Mesenchymal stem cell (in vitro differentiated cells and primary cell): Measurements from ENCODE around the gene PIK3CB.
"Not testable (repeated sequence)": the region's sequence is repeated elsewhere in the genome, so short reads cannot be mapped to it uniquely, and the experiment has no call there.

Experiments used
- DNase-seq: peaks from one replicate; pipeline ENCODE4 v3.0.0-alpha.2; 2013
- H2AFZ ChIP-seq: one replicate; pipeline ENCODE4 v1.6.1; 2013; ENCODE audit warnings: low read depth, mild to moderate bottlenecking, control low read depth, inconsistent platforms, low read length, moderate library complexity
- H2AK5ac ChIP-seq: 2 replicates; pipeline ENCODE4 v1.6.1; 2013; ENCODE audit warnings: low read length, moderate library complexity, mild to moderate bottlenecking, inconsistent platforms; ENCODE audit not compliant: severe bottlenecking
- H2BK120ac ChIP-seq: one replicate; pipeline ENCODE4 v1.6.1; 2013; ENCODE audit warnings: low read depth, mild to moderate bottlenecking, inconsistent platforms, low read length, moderate library complexity
- H2BK12ac ChIP-seq, 2 experiments: one replicate each; pipeline ENCODE4 v1.6.1; 2013; ENCODE audit warnings: inconsistent platforms in 2 of 2, low read length in 2 of 2, mild to moderate bottlenecking in 2 of 2, moderate library complexity in 2 of 2, control low read depth in 1 of 2
- H2BK15ac ChIP-seq: one replicate; pipeline ENCODE4 v1.6.1; 2013; ENCODE audit warnings: mild to moderate bottlenecking, low read depth, inconsistent platforms; ENCODE audit not compliant: poor library complexity, severe bottlenecking
- H2BK5ac ChIP-seq: 2 replicates; pipeline ENCODE4 v1.6.1; 2013; ENCODE audit warnings: low read depth, mild to moderate bottlenecking, low read length, control low read depth, inconsistent platforms; ENCODE audit not compliant: poor library complexity, severe bottlenecking
- H3K14ac ChIP-seq, 2 experiments: one replicate each; pipeline ENCODE4 v1.6.1; 2013; ENCODE audit warnings: inconsistent platforms in 2 of 2, low read length in 2 of 2, control low read depth in 1 of 2, mild to moderate bottlenecking in 1 of 2, moderate library complexity in 1 of 2
- H3K18ac ChIP-seq, 2 experiments: one replicate each; pipeline ENCODE4 v1.6.1; 2013; ENCODE audit warnings: inconsistent platforms in 2 of 2, low read length in 2 of 2, control low read depth in 1 of 2, low read depth in 1 of 2, mild to moderate bottlenecking in 1 of 2
- H3K23ac ChIP-seq, 2 experiments: one replicate each; pipeline ENCODE4 v1.6.1; 2013; ENCODE audit warnings: inconsistent platforms in 2 of 2, low read length in 2 of 2, mild to moderate bottlenecking in 2 of 2, moderate library complexity in 2 of 2, control low read depth in 1 of 2
- H3K27ac ChIP-seq: 2 replicates; pipeline ENCODE4 v1.5.1; 2013; ENCODE audit warnings: mild to moderate bottlenecking, moderate library complexity, low read length, control low read depth, inconsistent platforms; ENCODE audit not compliant: poor library complexity, severe bottlenecking
- H3K27me3 ChIP-seq, 2 experiments: 2 replicates each; pipeline versions ENCODE4 v1.6.1 to v1.7.0; 2013; ENCODE audit warnings: low read length in 2 of 2, mild to moderate bottlenecking in 2 of 2, moderate library complexity in 2 of 2, control low read depth in 1 of 2, inconsistent platforms in 1 of 2; ENCODE audit not compliant: control insufficient read depth in 1 of 2, insufficient read depth in 1 of 2
- H3K36me3 ChIP-seq, 2 experiments: 2 replicates each; pipeline versions ENCODE4 v1.6.1 to v1.7.0; 2013; ENCODE audit warnings: low read length in 2 of 2, control low read depth in 1 of 2, inconsistent platforms in 1 of 2, low read depth in 1 of 2, mild to moderate bottlenecking in 1 of 2; ENCODE audit not compliant: insufficient read depth in 2 of 2, control insufficient read depth in 1 of 2
- H3K4ac ChIP-seq, 2 experiments: one replicate each; pipeline ENCODE4 v1.6.1; 2013; ENCODE audit warnings: inconsistent platforms in 2 of 2, low read length in 2 of 2, mild to moderate bottlenecking in 2 of 2, moderate library complexity in 2 of 2, control low read depth in 1 of 2, low read depth in 1 of 2
- H3K4me1 ChIP-seq: 2 replicates; pipeline ENCODE4 v1.6.1; 2013; ENCODE audit warnings: low read depth, low read length, control low read depth; ENCODE audit not compliant: control insufficient read depth, insufficient read depth
- H3K4me2 ChIP-seq: 2 replicates; pipeline ENCODE4 v1.6.1; 2013; ENCODE audit warnings: low read length, mild to moderate bottlenecking, inconsistent platforms; ENCODE audit not compliant: poor library complexity, severe bottlenecking
- H3K4me3 ChIP-seq, 2 experiments: 2 replicates each; pipeline versions ENCODE4 v1.5.1 to v1.7.0; 2013; ENCODE audit warnings: low read length in 2 of 2, mild to moderate bottlenecking in 2 of 2, control low read depth in 1 of 2, low read depth in 1 of 2; ENCODE audit not compliant: insufficient read depth in 1 of 2
- H3K79me1 ChIP-seq: replicated peaks from 2 replicates; pipeline ENCODE4 v1.6.1; 2013; ENCODE audit warnings: mild to moderate bottlenecking, control low read depth, low read length, inconsistent platforms; ENCODE audit not compliant: poor library complexity, severe bottlenecking
- H3K9ac ChIP-seq: 2 replicates; pipeline ENCODE4 v1.7.0; 2013; ENCODE audit warnings: mild to moderate bottlenecking, low read length, moderate library complexity
- H3K9me3 ChIP-seq: 2 replicates; pipeline ENCODE4 v1.7.0; 2013; ENCODE audit warnings: mild to moderate bottlenecking, low read length; ENCODE audit not compliant: control insufficient read depth
- H4K8ac ChIP-seq: one replicate; pipeline ENCODE4 v1.6.1; 2013; ENCODE audit warnings: inconsistent platforms, mild to moderate bottlenecking, low read length, moderate library complexity
- H4K91ac ChIP-seq: one replicate; pipeline ENCODE4 v1.6.1; 2013; ENCODE audit warnings: mild to moderate bottlenecking, low read length, inconsistent platforms
- WGBS: methylation state at CpG from one replicate; pipeline ENCODE4 v1.1.7; 2013; ENCODE audit warnings: mixed read lengths; 5-methylcytosine and 5-hydroxymethylcytosine counted together

The PIK3CB gene

GRCh38 chr3:138681463-138682220 is 153.1 kb downstream of the PIK3CB start:
- no peak overlapping the region for H2BK12ac ChIP-seq
- peaks cover 8% of the 10 kb centered on the region for H3K9me3 ChIP-seq
- no peak overlapping the region for H3K4ac ChIP-seq
- H3K79me1 ChIP-seq, result peaks cover 7% of the 10 kb centered on the region
- no peak overlapping the region for H2BK120ac ChIP-seq
- peaks cover 5% of the 10 kb centered on the region for H3K4me1 ChIP-seq
- 41% methylated on average over 5 of the region's 5 CpGs for WGBS
- H3K27ac ChIP-seq, result no peak overlapping the region
- no peak overlapping the region for H3K4me2 ChIP-seq
- H2AFZ ChIP-seq, result no peak overlapping the region
- no peak overlapping the region for H2BK5ac ChIP-seq
- no peak overlapping the region for H3K4me3 ChIP-seq
- H3K9ac ChIP-seq, result no peak overlapping the region
- H2AK5ac ChIP-seq, result no peak overlapping the region
- H3K14ac ChIP-seq, result no peak overlapping the region
- peak; percentile 44 for DNase-seq
- H3K27me3 ChIP-seq, result no peaks in the 10 kb centered on the region
- H4K91ac ChIP-seq, result no peak overlapping the region
- no peak overlapping the region for H2BK15ac ChIP-seq
- no peak overlapping the region for H3K23ac ChIP-seq
- H4K8ac ChIP-seq, result no peak overlapping the region
- H3K36me3 ChIP-seq, result peaks cover 7 to 24% of the 10 kb centered on the region in 2 experiments
- no peak overlapping the region for H3K18ac ChIP-seq

GRCh38 chr3:138680974-138681373 is 153.8 kb downstream of the PIK3CB start:
- H2BK15ac ChIP-seq, H3K9ac ChIP-seq, H3K23ac ChIP-seq, H4K8ac ChIP-seq, H2BK120ac ChIP-seq, H3K14ac ChIP-seq, H3K4me2 ChIP-seq, DNase-seq, H3K4me1 ChIP-seq, H3K79me1 ChIP-seq, H4K91ac ChIP-seq, H2BK12ac ChIP-seq, H3K4me3 ChIP-seq, H3K27me3 ChIP-seq, H2AK5ac ChIP-seq, H3K27ac ChIP-seq, H2BK5ac ChIP-seq, H2AFZ ChIP-seq: not testable (repeated sequence)
- Histone ChIP-seq H3K4ac (peak overlapping the region in 1 of 2 experiments; percentile 37), H3K18ac (peak overlapping the region in 1 of 2 experiments; percentile 33), H3K9me3 (peaks cover 15% of the 10 kb centered on the region), H3K36me3 (peaks cover 6 to 30% of the 10 kb centered on the region in 2 experiments)
- WGBS, result 93% methylated on average over 4 of the region's 6 CpGs

GRCh38 chr3:138678874-138679392 is 155.8 kb downstream of the PIK3CB start:
- Histone ChIP-seq H3K18ac (no peak overlapping the region), H2BK120ac (no peak overlapping the region), H3K4me2 (no peak overlapping the region), H3K27me3 (no peaks in the 10 kb centered on the region), H3K4me3 (no peak overlapping the region), H3K9me3 (peaks cover 35% of the 10 kb centered on the region), H2AFZ (no peak overlapping the region), H2BK12ac (no peak overlapping the region), H3K23ac (no peak overlapping the region), H3K36me3 (peaks cover 11 to 38% of the 10 kb centered on the region in 2 experiments), H2BK5ac (no peak overlapping the region), H3K4ac (no peak overlapping the region), H4K8ac (no peak overlapping the region), H2BK15ac (no peak overlapping the region), H3K14ac (no peak overlapping the region), H3K27ac (no peak overlapping the region), H3K79me1 (peaks cover 5% of the 10 kb centered on the region), H3K9ac (no peak overlapping the region), H4K91ac (no peak overlapping the region), H3K4me1 (peaks cover 2% of the 10 kb centered on the region), H2AK5ac (no peak overlapping the region)
- no peak for DNase-seq
- 94% methylated on average over 4 of the region's 5 CpGs for WGBS

GRCh38 chr3:138678086-138678485 is 156.6 kb downstream of the PIK3CB start:
- no peak overlapping the region for H4K91ac ChIP-seq
- peaks cover 5% of the 10 kb centered on the region for H3K79me1 ChIP-seq
- H2BK120ac ChIP-seq, result no peak overlapping the region
- H3K27ac ChIP-seq, result no peak overlapping the region
- no peak overlapping the region for H3K4me3 ChIP-seq
- DNase-seq, result no peak
- H3K18ac ChIP-seq, result no peak overlapping the region
- no peak overlapping the region for H3K14ac ChIP-seq
- H3K9ac ChIP-seq, result no peak overlapping the region
- peaks cover 39% of the 10 kb centered on the region for H3K9me3 ChIP-seq
- H2AFZ ChIP-seq, result no peak overlapping the region
- H2BK15ac ChIP-seq, result peak overlapping the region; percentile 23
- peaks cover 2% of the 10 kb centered on the region for H3K4me1 ChIP-seq
- H4K8ac ChIP-seq, result no peak overlapping the region
- peaks cover 11 to 47% of the 10 kb centered on the region in 2 experiments for H3K36me3 ChIP-seq
- no peaks in the 10 kb centered on the region for H3K27me3 ChIP-seq
- H2BK5ac ChIP-seq, result no peak overlapping the region
- H3K23ac ChIP-seq, result no peak overlapping the region
- no peak overlapping the region for H3K4ac ChIP-seq
- H3K4me2 ChIP-seq, result no peak overlapping the region
- H2AK5ac ChIP-seq, result no peak overlapping the region
- no peak overlapping the region for H2BK12ac ChIP-seq
- no CpG with 5 or more reads among the region's 1 CpG for WGBS
